Right atrium auricular region (tissue), 2 donors: ENCODE results near the gene LITAFD. TPM values are rescaled to one million over a fixed set of nuclear protein-coding genes. Genes with fewer than 3 reads are reported as not detected.

Source experiments
- DNase-seq: peaks from one replicate; pipeline ENCODE4 v3.0.0-alpha.2; 2019; ENCODE audit warnings: low spot score
- H3K27ac ChIP-seq, 2 donors: fragments of 200-600 bp; sonication (generic); 1 replicate in 1 of 2; 2 replicates in 1 of 2; pipeline ENCODE4 v1.5.1; 2016 to 2019
- H3K27me3 ChIP-seq, 2 donors: fragments of 200-600 bp; sonication (generic); one replicate each; pipeline versions ENCODE4 v1.5.1 to v1.6.0; 2017 to 2019
- H3K36me3 ChIP-seq: fragments of 200-600 bp; sonication (generic); one replicate; pipeline ENCODE4 v1.5.1; 2016
- H3K4me1 ChIP-seq, 2 donors: fragments of 200-600 bp; sonication (generic); one replicate each; pipeline versions ENCODE4 v1.5.1 to v1.6.0; 2017 to 2019
- H3K4me3 ChIP-seq, 2 donors: fragments of 200-600 bp; sonication (generic); 1 replicate in 1 of 2; 2 replicates in 1 of 2; pipeline ENCODE4 v1.5.1; 2017 to 2019; ENCODE audit warnings: mild to moderate bottlenecking in 1 of 2, moderate library complexity in 1 of 2
- H3K9me3 ChIP-seq, 2 donors: fragments of 200-600 bp; sonication (generic); one replicate each; pipeline ENCODE4 v1.5.1; 2019
- CTCF ChIP-seq, 2 donors: fragments of 200-600 bp; sonication (generic); IDR thresholded peaks; one replicate each; pipeline ENCODE4 v1.5.1; 2019; ENCODE audit warnings: antibody characterized with exemption in 2 of 2
- total RNA-seq, 2 donors: library from RNA; depleted of rRNA; stranded (reverse); fragments of >200 nt; gene quantifications; one replicate each; pipeline ENCODE4 v1.1.0, GENCODE V29; 2016

LITAFD gene
- total RNA-seq, 2 donors from 2014 or later, result not detected

- no peak for TF ChIP-seq CTCF (IDR thresholded peaks at IDR 0.05)
- no peak for DNase-seq
- H3K27ac ChIP-seq, result peak overlapping the region in 1 of 2 donors; percentile 5
- no peaks in the 10 kb centered on the region for H3K27me3 ChIP-seq
- peaks cover 55% of the 10 kb centered on the region for H3K36me3 ChIP-seq
- no peaks in the 10 kb centered on the region for H3K9me3 ChIP-seq
- H3K4me3 ChIP-seq, result no peak overlapping the region
- peaks cover 0 to 16% of the 10 kb centered on the region in 2 donors for H3K4me1 ChIP-seq
Measured at GRCh38 chr16:8854298-8854948, 27.7 kb upstream of the LITAFD start.

- H3K27ac ChIP-seq, result no peak overlapping the region
Measured at GRCh38 chr16:8855051-8855786, 26.9 kb upstream of the LITAFD start.

GRCh38 chr16:8855972-8856371 is 26.2 kb upstream of the LITAFD start:
- TF ChIP-seq CTCF (IDR thresholded peaks at IDR 0.05), result no peak
- Histone ChIP-seq H3K27ac (no peak overlapping the region), H3K27me3 (no peaks in the 10 kb centered on the region), H3K4me3 (no peak overlapping the region), H3K36me3 (peaks cover 44% of the 10 kb centered on the region), H3K4me1 (peaks cover 0 to 17% of the 10 kb centered on the region in 2 donors), H3K9me3 (no peaks in the 10 kb centered on the region)
- DNase-seq, result no peak

More at GRCh38 chr16:8855051-8855786, 26.9 kb upstream of the LITAFD start:
- no peaks in the 10 kb centered on the region for H3K9me3 ChIP-seq
- no peak for TF ChIP-seq CTCF (IDR thresholded peaks at IDR 0.05)
- no peak overlapping the region for H3K4me3 ChIP-seq
- H3K36me3 ChIP-seq, result peaks cover 48% of the 10 kb centered on the region
- H3K27me3 ChIP-seq, result no peaks in the 10 kb centered on the region
- no peak for DNase-seq
- H3K4me1 ChIP-seq, result peaks cover 0 to 16% of the 10 kb centered on the region in 2 donors

- DNase-seq, result no peak
- peaks cover 35% of the 10 kb centered on the region for H3K36me3 ChIP-seq
- H3K4me1 ChIP-seq, result peaks cover 0 to 45% of the 10 kb centered on the region in 2 donors
- TF ChIP-seq CTCF (IDR thresholded peaks at IDR 0.05), result no peak
- H3K27me3 ChIP-seq, result no peaks in the 10 kb centered on the region
- peak overlapping the region in 1 of 2 donors; percentile 37 for H3K27ac ChIP-seq
- H3K4me3 ChIP-seq, result no peak overlapping the region
- no peaks in the 10 kb centered on the region for H3K9me3 ChIP-seq
Measured at GRCh38 chr16:8858994-8859912, 22.9 kb upstream of the LITAFD start.

- H3K9me3 ChIP-seq, result no peaks in the 10 kb centered on the region
- H3K27ac ChIP-seq, result peak overlapping the region; percentile 39 to 48
- peaks cover 0 to 54% of the 10 kb centered on the region in 2 donors for H3K4me1 ChIP-seq
- DNase-seq, result peak; percentile 84
- peaks cover 26% of the 10 kb centered on the region for H3K36me3 ChIP-seq
- no peaks in the 10 kb centered on the region for H3K27me3 ChIP-seq
- no peak for TF ChIP-seq CTCF (IDR thresholded peaks at IDR 0.05)
- no peak overlapping the region for H3K4me3 ChIP-seq
Measured at GRCh38 chr16:8859913-8860881, 22.0 kb upstream of the LITAFD start.
